Activated gamma-delta T cell treated with Interleukin-2 at 50 U/mL for 16 hours (primary cell): ENCODE results near the gene ITFG2.
"Not testable (repeated sequence)": the region's sequence is repeated elsewhere in the genome, so short reads cannot be mapped to it uniquely, and the experiment has no call there.

Experiments used
- DNase-seq: peaks from one replicate; pipeline ENCODE4 v3.0.0-alpha.2; 2020

ITFG2 gene

DNA sequence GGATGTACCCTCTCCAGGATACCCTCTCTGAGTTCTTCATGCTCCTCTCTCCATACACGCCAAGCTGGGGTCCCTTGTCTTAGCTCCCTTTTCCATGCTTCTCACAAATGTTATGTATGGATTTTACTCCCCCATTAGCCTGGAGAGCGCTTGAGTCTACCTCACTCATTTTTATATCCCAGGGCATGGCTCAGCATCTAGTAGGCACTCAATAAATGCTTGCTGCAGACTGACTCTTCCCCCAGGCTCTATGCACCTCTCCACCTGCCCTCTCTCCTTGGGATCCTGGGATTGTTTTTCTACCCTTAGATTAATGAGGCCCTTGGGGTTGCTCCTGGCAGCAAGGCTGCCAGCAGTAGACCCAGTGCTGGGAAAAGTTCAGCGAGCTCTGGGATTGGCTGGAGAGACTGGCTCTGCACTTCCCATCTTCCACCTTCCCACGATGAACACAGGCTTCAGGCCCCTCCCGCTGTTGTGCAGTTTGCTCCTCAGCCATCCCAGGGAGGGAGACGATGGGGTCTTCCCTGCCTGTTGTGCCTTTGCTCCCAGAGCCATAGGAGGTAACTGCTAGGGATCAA, 20.2 kb downstream of the ITFG2 start:
- DNase-seq: no peak

DNA sequence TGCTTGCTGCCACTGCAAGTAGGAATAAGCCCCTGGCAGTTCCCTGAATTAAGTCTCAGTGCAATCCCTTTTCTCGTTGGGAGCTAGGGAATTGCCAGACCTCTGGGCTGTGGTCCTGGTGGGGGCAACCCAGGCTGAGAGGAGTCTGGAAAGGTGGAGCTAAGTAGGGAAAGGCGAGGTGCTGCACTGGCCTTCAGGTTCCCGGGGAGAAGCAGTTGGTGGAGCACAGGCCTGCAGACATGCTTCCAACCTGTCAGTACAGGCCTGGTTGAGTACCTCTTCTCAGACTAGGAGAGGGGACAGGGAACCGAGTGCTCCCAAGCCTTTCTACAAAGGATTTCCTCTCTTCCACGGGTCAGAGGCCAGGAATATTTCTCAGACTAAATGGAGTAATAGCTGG, 20.9 kb downstream of the ITFG2 start:
- DNase-seq: no peak

DNA sequence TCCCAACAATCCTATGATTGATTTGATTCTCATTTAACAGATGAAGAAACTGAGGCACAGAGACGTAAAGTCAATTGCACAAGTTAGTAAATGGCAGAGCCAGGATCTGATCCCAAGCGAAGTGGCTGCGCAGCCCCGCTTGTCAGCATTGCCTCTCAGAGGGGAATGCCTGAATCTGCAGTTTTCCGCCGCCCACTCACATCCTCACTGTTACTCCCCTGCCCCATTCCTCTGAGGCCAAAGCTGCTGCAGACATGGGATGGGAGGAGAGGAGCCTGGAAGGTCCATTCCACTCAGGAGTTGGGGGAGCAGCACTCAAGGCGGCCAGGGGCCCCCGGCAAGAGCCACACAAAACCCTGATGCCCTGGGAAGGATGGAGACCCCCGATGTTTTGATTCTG, 21.3 kb downstream of the ITFG2 start:
- DNase-seq: no peak

DNA sequence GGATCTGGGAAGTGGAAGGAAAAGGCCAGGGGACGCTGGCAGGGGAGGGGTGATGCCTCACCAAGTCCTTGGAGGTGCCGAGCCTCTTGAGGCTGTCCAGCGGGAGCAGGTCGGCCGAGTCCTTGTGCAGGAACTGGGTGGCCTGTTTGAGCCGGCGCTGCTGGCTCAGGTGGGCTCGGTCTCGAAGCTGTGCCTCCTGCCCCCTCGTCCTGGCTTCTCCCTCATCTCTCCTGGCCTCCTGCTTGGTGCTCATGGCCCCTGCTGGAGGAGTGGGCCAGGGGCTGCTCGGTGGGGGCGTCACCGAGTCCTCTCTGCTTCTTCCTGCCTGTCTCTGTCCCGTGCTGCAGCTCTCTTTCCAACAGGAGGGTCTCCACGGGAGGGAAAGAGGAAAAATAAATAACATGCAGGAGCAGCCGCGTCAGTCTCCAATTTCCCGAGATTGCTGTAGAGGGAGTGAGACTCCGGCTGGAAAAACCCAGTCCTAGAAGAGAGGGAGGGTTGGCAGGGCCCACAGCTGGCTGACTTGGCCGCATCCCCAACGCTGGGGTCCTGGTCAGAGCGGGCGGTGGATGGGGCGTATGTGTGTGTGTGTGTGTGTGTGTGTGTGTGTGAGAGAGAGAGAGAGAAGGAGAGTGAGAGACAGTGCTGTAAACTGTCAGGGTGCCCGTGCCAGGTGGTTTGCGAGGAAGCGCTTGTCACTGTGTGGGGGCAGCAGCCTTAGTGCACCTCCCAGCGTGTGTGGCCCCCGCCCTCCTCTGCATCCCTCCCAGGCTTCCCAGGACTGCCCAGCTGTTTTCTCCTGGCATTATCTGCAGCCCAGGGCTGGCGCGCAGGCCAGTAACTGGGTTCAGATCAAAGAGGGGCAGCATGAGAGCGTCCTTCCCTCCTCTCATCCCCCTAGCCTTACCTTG, 22.4 kb downstream of the ITFG2 start, which contains the start of gene NRIP2:
TSS of gene NRIP2 (minus strand) at position 455 of the 911 bp plus-strand sequence. CDS start at position 403, 52 bp downstream.
- no peak for DNase-seq

DNA sequence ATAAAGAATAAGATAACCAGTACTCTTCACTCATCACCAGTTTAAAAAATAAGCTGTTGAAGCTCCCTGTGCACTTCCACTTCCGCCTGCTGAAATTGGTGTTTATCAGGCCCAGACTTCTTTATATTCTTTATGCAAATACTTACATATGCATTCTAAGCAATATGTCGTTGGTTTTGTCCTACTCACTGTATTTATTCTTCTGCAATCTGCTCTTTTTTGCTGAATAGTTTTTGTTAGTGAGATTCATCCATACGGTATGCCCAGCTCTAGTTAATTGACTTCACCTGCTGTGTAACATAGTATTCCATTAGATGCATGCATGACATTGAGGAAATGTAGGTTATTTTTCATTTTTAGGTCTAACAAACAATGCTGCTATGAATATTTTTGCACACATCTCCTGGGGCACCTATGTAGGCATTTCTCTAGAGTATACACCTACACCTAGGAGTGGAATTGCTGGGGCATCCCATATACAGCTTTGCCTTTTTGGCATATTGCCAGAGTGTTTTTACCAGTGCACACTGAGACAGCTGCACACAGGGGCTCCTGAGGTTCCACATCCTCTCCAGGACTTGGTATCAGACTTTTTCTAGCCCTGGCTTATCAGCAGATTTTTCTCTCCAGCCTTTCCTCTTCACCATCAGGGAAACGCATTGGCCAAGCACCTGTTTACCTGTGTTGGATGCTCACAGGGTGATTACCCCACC, 23.4 kb downstream of the ITFG2 start:
- no peak for DNase-seq

DNA sequence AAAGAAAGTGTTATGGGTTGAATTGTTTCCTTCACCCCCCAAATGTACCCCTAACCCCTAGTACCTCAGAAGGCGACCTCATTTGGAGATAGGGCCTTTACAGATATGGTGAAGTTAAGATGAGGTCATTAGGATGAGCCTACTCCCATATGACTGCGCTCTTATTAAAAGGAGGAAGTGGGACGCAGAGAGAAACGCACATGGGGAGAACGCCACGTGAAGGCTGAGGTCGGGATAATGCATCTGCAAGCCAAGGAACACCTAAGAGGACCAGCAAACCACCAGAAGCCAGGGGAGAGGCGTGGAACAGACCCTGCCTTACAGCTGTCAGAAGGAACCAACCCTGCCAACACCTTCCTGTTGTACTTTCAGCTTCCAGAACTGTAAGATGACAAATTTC, 24.1 kb downstream of the ITFG2 start:
- DNase-seq: no peak

DNA sequence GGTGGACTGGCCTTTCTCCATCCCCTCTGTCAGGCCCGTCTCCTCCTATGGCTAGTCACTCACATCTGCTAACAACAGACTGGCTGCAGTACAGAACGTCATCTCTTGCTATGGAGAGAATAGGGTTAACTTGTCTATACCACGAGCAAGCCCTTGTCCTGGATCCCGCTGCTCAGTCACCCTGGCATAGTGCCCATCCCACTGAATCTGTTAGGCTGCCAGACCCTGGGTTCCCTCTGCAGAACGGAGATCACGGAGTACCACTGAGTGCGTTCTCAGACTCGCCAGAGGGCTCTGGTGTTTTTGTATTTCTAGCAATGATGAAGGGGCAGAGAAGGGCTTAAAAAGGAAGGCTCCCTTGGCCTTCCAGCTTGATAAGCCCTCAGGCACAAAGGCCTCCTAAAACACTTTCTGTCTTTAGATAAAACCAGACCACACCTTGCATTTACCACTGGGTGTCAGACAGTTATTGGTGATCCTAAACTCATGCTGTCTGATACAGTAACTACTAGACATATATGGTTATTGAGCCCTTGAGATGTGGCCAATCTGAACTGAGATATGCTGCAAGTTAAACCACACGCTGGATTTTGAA, 28.7 kb downstream of the ITFG2 start:
- no peak for DNase-seq

DNA sequence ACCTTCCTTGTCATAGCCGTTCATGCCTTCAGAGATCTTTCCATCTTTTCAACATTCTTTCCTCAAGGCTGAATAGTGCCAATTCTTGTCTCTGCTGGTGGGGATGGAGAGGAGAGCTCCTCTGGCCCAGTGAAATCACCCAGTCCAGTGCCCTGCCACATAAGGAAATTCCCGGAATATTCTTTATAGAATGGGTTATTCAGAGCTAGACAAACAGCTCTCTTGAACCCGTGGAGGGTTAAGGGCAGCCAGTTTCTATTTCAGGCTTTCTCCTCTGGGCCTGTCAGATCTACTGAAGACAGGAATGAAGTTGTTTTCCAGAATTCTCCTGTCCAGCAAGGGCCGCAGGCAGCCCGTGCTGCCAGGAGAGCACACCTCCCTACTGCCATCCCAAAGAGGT, 30.5 kb downstream of the ITFG2 start:
- no peak for DNase-seq

DNA sequence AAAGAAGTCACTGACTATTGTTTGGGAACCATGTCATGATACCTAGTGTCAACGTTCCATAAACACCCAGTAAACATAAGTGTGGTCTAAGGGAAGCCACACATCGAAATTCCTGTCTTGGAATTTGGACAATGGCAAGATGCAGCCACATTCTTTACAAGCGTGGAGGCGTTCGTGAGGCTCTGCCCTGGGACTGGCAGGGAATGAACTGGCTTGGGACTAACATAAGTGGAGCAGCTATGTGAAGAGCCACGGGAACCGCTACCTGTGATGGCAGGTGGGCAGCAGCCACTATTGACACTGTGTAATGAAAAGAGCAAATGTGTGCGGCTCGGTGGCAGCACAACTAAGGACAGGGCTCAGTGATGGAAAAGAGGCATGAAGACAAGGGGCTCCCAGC, 32.3 kb downstream of the ITFG2 start:
- no peak for DNase-seq

DNA sequence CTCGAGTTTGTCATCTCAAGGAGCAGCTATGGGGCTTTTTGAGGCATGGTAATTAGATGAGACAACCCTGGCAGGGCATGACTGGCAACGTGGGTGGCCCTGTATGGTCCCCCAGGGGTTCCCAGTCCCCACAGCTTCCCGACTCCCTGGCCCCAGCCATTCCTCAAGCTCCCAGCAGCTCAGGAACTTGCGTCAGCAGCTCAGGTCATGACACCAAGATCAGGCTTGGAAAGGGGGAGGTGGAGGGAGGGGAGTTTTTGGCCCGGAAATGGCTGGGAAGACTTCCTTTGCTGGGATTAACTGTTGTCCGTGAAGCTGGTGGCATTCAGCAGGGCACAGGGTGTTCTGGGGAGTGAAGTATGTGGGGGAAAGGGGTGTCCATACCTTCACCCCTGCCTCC, 32.8 kb downstream of the ITFG2 start:
- no peak for DNase-seq

DNA sequence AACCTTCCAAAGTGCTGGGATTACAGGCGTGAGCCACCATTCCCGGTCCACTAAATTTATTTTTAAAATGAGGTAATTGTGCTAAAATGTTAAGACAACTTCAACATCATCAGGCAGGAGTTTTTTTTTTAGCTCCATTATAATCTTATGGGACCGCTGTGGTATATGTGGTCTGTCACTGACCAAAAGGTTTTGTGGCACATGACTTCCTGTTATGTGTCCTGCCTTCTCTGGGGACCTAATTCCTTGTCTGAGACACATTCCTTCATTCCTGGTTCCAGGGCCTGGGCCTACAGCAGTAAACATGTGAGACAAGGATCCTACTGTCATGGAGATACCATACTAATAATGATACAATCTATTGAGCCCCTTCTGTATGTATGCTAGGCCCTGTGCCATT, 39.5 kb downstream of the ITFG2 start:
- no peak for DNase-seq

DNA sequence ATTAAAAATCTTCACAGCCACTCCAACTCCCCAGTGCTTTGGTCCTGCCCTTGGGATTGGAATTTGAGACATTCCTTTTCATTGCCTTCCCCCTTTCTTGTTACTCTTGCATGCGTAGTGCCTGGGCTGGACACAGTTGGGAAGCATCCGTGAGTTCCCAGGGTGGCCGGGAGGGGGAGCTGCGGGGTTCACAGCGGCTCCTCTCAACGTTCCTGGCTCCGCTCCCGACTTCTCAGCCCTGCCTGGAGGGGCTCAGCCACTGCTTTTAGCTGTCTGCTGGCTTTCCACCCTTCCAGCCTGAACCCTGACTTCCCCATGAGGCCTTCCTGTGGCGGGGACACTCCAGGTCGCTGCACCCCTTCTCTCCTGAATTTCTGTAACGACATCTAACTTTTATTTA, 41.2 kb downstream of the ITFG2 start:
- peak; percentile 20 for DNase-seq

DNA sequence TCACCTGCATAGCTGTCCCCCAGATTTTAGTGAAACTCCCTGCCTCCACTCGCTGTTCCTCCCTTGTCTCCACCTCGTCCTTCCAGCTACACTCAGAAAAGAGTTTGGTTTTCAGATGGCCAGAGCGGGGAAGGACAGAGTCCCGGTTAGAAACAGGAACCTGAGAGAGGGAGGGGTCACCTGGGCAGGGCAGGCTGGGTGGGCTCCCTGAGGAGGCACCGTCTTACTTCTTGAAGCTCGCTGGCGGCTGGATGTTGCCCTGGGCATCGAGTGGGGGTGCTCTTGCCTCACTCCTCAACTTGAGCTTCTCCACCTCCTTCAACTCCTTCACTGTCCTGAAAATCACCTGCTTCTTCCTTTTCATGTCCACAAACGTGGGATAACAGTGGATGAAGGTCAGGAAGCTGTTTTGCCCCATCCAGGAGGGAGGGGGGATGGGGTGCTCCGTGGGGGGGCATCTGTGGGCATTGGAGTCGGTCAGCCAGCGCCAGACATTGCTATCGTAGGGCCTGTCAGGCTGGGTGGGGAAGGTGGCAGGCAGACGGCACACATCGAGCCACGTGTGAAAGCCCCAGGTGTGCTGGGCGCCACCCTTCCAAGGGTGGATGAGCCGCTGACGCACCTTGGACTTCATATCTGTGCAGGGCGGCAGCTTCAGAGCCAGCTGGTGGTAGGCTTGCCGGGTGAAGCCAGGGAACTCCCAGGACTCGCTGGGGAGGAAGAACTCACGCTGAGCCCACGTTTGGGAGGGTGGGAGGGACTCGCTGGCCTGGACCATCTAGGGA, 42.4 kb downstream of the ITFG2 start:
- no peak for DNase-seq

DNA sequence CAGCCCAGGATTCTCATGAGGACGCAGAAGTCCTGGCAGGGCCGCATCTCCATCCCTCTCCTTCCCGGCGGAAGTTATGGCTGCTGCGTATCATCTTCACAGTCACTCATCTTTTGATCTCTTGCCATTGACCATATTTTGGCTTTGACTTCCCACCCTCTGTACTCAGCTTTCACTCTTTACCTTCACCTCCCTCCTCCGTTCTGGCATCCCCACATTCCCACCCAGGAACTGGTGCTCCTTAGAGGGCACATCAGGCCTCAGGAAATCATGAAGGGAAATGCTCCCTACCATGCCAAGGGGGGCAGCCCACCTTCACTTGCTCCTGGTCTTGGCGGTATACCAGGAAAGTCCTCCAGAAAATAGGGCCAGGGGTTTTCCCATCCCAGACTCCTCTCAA, 43.1 kb downstream of the ITFG2 start:
- no peak for DNase-seq

DNA sequence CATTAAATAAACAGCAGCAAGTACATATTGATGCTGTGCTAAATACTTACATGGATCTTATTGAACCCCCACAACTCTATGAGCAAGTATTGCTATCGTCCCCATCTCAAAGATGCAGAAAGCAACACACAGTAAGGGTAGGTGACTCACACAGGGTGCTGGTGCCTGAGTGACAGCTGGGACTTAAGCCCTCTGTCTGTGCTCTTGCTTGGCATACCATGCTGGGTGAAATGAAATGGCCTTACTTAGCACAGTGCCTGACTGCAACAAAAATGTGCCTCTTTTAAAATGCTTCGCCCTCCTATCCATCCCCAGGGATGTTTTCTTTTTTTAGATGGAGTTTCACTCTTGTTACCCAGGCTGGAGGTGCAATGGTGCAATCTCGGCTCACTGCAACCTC, 43.6 kb downstream of the ITFG2 start:
- DNase-seq: no peak

DNA sequence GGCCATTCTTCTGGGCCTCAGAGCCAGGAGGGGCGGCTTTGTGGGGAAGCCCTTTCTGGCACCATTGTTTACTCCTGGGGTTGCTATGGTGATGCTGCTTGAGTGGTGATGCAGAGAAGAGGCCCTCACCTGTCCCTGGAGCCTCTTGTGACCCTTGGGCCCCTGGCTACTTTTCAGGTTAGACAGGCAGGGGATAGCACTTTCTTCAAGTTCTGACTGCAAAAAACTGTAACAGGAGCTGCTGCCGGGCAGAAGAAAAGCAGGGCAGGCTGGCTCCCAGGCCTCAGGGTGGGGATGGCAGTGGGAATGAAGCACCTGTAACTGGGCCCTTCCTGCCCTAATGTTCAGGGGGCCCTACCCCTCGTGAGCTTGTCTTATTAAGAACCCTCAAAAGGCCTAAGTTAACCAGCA, 44.6 kb downstream of the ITFG2 start, which contains the start of gene TEX52:
TSS of gene TEX52 (minus strand) at position 19 of the 411 bp plus-strand sequence. CDS start at position 6, 13 bp downstream.
- DNase-seq: no peak

DNA sequence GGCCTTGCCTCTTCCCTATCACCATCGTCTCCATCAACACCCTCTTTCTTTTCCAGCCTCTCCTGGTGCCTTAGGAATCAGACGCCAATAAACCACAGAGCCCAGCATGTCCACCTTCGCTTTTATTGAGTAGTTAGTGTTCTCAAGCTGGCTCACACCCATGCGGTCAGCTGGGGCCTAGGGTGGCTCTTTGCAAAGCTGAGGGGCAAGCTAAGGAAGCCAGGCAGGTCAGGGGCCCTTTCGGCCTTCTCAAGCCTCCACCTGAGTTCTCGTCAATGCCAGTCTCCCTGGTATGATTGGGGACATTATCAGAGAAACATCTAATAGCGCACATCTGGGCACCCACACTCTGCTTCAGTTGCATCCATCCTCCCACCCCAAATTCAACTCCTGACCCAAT, 45.1 kb downstream of the ITFG2 start:
- no peak for DNase-seq

DNA sequence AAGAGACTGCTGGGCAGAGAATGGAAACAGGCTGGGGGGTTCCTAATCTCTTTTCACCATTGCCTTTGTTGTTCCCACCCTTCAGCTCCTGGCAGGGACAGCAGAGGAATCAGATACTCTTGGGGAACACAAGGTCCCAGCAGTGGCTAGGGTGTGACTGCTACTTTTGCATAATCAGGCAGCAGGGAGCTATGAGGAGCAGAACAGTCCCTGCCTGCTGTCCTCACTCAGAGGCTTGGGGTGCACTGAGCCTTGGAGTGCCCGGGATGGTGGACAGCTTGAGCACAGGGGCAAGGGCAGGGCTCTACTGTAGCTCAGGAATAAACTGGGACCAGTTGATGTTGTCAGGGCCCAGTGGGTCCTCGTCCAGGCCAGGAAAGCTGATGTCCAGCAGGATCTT, 45.9 kb downstream of the ITFG2 start:
- no peak for DNase-seq

DNA sequence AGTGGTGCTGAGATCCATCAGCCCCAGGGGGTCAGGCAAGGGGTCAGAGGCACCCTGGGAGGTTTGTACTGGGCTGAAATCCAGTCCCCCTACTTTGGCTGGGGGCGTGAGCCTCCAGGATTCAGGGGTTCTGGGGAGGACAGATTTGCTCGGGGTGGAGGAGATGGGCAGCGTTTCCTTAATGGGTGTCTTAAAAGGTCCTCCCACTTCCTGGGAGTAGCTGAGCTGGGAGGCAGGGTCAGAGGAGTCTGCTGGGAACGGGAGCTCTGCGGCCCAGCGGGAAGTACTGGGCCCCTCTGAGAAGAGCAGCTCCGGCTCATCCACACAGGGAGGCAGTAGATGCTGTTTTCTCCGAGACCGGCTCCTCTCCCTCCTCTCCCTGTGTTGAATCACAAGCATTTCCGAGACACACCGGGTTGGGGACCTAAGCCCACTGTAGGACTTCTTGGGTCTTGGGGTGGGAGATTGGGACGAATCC, 46.5 kb downstream of the ITFG2 start:
- DNase-seq: no peak

DNA sequence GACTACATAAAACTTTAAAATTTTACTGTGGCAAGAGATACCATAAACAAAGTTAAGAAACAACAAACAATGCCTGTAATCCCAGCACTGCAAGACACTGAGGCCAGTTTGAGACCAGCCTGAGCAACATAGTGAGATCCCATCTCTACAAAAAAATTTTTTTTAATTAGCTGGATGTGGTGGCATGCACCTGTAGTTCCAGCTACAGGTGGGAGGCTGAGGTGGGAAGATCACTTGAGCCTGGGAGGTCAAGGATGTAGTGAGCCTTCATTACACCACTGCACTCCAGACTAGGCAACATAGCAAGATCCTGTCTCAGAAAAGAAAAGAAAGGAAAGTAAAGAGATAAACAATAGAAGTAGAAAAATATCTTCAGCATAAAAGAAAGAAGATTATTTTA, 47.7 kb downstream of the ITFG2 start:
- no peak for DNase-seq

DNA sequence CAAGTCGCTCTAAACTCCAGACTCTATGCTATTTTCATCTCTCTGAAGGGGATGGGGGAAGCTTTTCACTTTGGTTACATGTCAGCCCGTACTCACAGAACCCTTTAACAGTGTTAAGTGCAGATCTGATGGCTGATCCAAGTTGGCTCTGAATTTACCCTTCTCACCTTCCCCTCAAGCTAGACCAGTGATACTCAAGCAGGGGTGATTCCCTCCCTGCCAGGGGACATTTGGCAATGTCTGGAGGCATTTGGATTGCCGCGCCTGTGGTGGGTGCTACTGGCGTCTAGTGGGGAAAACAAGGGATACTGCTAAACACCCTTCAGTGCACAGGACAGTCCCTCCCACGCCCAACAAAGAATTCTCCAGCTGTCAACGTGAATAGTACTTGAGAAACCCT, 50.4 kb downstream of the ITFG2 start:
- no peak for DNase-seq

DNA sequence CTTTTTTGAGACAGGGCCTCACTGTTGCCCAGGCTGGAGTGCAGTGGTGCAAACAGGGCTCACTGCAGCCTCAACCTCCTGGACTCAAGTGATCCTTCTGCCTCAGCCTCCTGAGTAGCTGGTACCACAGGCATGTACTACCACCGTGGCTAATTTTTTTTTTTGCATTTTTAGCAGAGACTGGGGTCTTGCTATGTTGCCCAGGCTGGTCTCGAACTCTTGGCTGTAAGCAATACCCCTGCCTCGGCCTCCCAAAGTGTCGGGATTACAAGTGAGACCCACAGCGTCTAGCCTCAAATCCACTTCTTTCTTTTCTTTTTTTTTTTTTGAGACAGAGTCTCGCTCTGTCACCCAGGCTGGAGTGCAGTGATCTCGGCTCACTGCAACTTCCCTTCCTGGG, 50.9 kb downstream of the ITFG2 start:
- not testable (repeated sequence) for DNase-seq
